GM12892 (cell line): Measurements from ENCODE around the gene CCDC50.

Experiments used
- POLR2A ChIP-seq: IDR thresholded peaks from 2 replicates; pipeline ENCODE4 v1.6.1; 2011; ENCODE audit warnings: low read depth, low read length, control low read depth
- POLR2AphosphoS5 ChIP-seq: IDR thresholded peaks from 2 replicates; pipeline ENCODE4 v1.6.1; 2011; ENCODE audit warnings: low read depth, low read length, control low read depth
- TAF1 ChIP-seq: IDR thresholded peaks from 2 replicates; pipeline ENCODE4 v1.6.1; 2011; ENCODE audit warnings: low read depth, mild to moderate bottlenecking, control low read depth, low read length, borderline replicate concordance

DNA sequence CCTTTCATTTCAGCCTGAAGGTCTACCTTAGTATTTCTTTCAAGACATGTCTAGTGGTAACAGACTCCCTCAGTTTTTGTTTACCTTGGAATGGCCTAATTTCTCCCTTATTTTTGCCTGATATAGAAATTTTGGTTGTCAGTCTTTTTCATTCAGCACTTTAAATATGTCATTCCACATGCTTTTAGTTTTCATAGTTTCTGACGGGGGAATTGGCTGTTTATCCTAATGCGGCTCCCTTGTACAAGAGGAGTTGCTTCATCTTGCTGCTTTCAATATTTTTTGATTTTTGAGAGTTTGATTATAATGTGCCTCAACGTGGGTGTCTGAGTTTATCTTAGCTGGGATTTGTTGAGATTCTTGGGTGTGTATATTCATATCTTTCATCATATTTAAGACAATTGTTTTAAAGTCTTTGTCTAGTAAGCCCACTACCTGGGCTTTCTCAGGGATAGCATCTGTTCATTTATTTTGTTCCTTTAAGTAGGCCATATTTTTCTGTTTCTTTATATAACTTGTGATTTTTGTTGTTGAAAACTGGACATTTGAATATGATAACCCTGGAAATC is 80.7 kb downstream of the CCDC50 start:
- no peak for TF ChIP-seq POLR2A
- no peak for TF ChIP-seq POLR2AphosphoS5
- no peak for TF ChIP-seq TAF1
